Lower leg skin (tissue), 4 donors: ENCODE data around the gene DNASE1. TPM values are rescaled to one million over a fixed set of nuclear protein-coding genes. Genes with fewer than 3 reads are reported as not detected.

ENCODE experiments used
- DNase-seq, 2 donors: peaks; one replicate each; pipeline ENCODE4 v3.0.0-alpha.2; 2019; ENCODE audit warnings: low spot score in 2 of 2
- H3K4me3 ChIP-seq: fragments of 200-600 bp; sonication (generic); 2 replicates; pipeline ENCODE4 v1.5.1; 2017; ENCODE audit warnings: mild to moderate bottlenecking, low read depth; ENCODE audit not compliant: poor library complexity, severe bottlenecking
- POLR2A ChIP-seq, 2 donors: fragments of 450-650 bp; IDR thresholded peaks; one replicate each; pipeline ENCODE4 v1.6.1; 2016 to 2017; ENCODE audit warnings: antibody characterized with exemption in 2 of 2, mild to moderate bottlenecking in 1 of 2, moderate library complexity in 1 of 2
- WGBS, 2 donors: methylation state at CpG; one replicate each; pipeline ENCODE4 v1.1.5; 2018; 5-methylcytosine and 5-hydroxymethylcytosine counted together
- intact Hi-C: fragments of 100-400 bp; cut with DNase I; formaldehyde crosslinking; loops from one replicate; pipeline ENCODE4 v1.15.0; 2023; ENCODE audit warnings: low total_unique reads
- total RNA-seq, 4 donors: library from RNA; depleted of rRNA; stranded (reverse); fragments of >200 nt; gene quantifications; one replicate each; pipeline ENCODE4 v1.1.0, GENCODE V29; 2016
- TF ChIP-seq, protein P1 (sequence below), 3 donors: fragments of 450-650 bp; IDR thresholded peaks; one replicate each; pipeline ENCODE4 v1.5.1; 2016; ENCODE audit warnings: antibody characterized with exemption in 3 of 3, mild to moderate bottlenecking in 3 of 3, moderate library complexity in 2 of 3

Gene DNASE1
- total RNA-seq, 4 donors from 2014 or later: 11.0 to 25.1 (median 14.2) TPM

GRCh38 chr16:3623642-3624041 is 30.8 kb upstream of the DNASE1 start:
- intact Hi-C loops: no loop called here
- 83 to 86% methylated on average over 3 of the region's 3 CpGs for WGBS, 2 donors
- H3K4me3 ChIP-seq: no peak overlapping the region
- peak in 1 of 2 donors; percentile 42 for DNase-seq
- TF ChIP-seq POLR2A (IDR thresholded peaks at IDR 0.05): no peak
- TF ChIP-seq, protein P1, sequence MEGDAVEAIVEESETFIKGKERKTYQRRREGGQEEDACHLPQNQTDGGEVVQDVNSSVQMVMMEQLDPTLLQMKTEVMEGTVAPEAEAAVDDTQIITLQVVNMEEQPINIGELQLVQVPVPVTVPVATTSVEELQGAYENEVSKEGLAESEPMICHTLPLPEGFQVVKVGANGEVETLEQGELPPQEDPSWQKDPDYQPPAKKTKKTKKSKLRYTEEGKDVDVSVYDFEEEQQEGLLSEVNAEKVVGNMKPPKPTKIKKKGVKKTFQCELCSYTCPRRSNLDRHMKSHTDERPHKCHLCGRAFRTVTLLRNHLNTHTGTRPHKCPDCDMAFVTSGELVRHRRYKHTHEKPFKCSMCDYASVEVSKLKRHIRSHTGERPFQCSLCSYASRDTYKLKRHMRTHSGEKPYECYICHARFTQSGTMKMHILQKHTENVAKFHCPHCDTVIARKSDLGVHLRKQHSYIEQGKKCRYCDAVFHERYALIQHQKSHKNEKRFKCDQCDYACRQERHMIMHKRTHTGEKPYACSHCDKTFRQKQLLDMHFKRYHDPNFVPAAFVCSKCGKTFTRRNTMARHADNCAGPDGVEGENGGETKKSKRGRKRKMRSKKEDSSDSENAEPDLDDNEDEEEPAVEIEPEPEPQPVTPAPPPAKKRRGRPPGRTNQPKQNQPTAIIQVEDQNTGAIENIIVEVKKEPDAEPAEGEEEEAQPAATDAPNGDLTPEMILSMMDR (IDR thresholded peaks at IDR 0.05): no peak

GRCh38 chr16:3625331-3625730 is 29.2 kb upstream of the DNASE1 start:
- intact Hi-C loops: no loop called here
- H3K4me3 ChIP-seq: no peak overlapping the region
- 92 to 95% methylated on average over 5 of the region's 5 CpGs for WGBS, 2 donors
- no peak for TF ChIP-seq POLR2A (IDR thresholded peaks at IDR 0.05)
- TF ChIP-seq, protein P1 (IDR thresholded peaks at IDR 0.05): no peak
- peak in 1 of 2 donors; percentile 40 for DNase-seq

DNA sequence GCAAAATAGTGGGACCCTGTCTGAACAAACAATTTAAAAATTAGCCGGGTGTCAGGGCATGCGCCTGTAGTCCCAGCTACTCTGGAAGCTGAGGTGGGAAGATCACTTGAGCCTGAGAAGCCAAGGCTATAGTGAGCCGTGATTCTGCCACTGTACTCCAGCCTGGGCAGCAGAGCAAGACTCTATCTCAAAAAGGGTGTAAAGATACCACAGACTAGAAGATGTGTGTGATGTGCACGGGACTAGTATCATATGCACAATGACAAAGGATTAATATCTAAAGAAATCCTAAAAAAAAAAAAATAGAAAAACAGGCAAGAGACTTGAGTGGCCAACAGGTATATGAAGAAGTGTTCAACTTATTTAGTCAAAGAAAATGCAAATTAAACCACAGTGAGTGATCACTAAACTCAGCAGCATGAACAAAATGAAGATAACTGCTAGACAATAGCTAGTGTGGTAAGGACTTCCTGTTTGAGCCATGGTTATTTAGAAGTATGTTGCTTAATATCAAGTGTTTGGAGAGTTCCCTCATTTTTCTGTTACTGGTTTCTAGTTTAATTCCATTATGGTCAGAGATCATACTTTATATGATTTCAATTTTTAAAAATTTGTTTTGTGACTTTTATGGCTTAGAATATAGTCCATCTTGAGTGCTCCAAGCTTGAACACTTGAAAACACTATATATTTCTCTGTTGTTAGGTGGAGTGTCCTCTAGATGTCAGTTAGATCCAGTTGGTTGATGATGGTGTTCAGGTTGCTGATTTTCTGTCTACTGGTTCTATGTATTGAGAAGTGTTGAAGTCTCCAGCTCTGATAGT is 28.4 kb upstream of the DNASE1 start:
- intact Hi-C loops: no loop called here
- H3K4me3 ChIP-seq: no peak overlapping the region
- TF ChIP-seq, protein P1 (IDR thresholded peaks at IDR 0.05): no peak
- TF ChIP-seq POLR2A (IDR thresholded peaks at IDR 0.05): no peak
- WGBS, 2 donors: 82 to 86% methylated on average over 4 of the region's 4 CpGs
- DNase-seq: peak in 1 of 2 donors; percentile 36

GRCh38 chr16:3637371-3637923 is 17.0 kb upstream of the DNASE1 start:
- TF ChIP-seq, protein P1 (IDR thresholded peaks at IDR 0.05): no peak
- TF ChIP-seq POLR2A (IDR thresholded peaks at IDR 0.05): no peak
- intact Hi-C loops: no loop called here
- WGBS, 2 donors: 84 to 87% methylated on average over 3 of the region's 3 CpGs
- peak in 1 of 2 donors; percentile 37 for DNase-seq
- H3K4me3 ChIP-seq: no peak overlapping the region

- no peak for TF ChIP-seq POLR2A (IDR thresholded peaks at IDR 0.05)
- TF ChIP-seq, protein P1 (IDR thresholded peaks at IDR 0.05): no peak
- intact Hi-C loops: no loop called here
- no peak overlapping the region for H3K4me3 ChIP-seq
- DNase-seq: peak in 1 of 2 donors; percentile 58
- WGBS, 2 donors: 96% methylated on average over 13 of the region's 13 CpGs
Measured at GRCh38 chr16:3638916-3639644, 15.4 kb upstream of the DNASE1 start.
